Ovary (tissue), 9 donors: ENCODE results near the gene DIP2C. TPM values are rescaled to one million over a fixed set of nuclear protein-coding genes. Genes with fewer than 3 reads are reported as not detected.
A peak's percentile ranks its signal among the peaks of the same experiment; 100 is the strongest.

ENCODE experiments used
- DNase-seq, 5 donors: peaks; one replicate each; pipeline ENCODE4 v3.0.0-alpha.2; 2019 to 2020
- H3K27ac ChIP-seq, 2 donors: fragments of 200-600 bp; one replicate each; pipeline versions ENCODE4 v1.5.1 to v1.8.0; 2019 to 2022
- H3K27me3 ChIP-seq: fragments of 200-600 bp; one replicate; pipeline ENCODE4 v1.8.0; 2022
- H3K36me3 ChIP-seq: fragments of 200-600 bp; sonication (generic); one replicate; pipeline ENCODE4 v1.5.1; 2019
- H3K4me1 ChIP-seq: one replicate; pipeline ENCODE4 v1.8.1; 2013; ENCODE audit warnings: mild to moderate bottlenecking, moderate library complexity; ENCODE audit not compliant: insufficient read depth
- H3K4me3 ChIP-seq: fragments of 200-600 bp; sonication (generic); one replicate; pipeline ENCODE4 v1.5.1; 2017
- H3K9me3 ChIP-seq, 2 donors: fragments of 200-600 bp in 1 of 2; sonication (generic) in 1 of 2; one replicate each; pipeline versions ENCODE4 v1.5.1 to v1.8.1; 2013 to 2019; ENCODE audit warnings: mild to moderate bottlenecking in 1 of 2, moderate library complexity in 1 of 2
- EP300 ChIP-seq: sonication (generic); formaldehyde crosslinking; IDR thresholded peaks from one replicate; pipeline ENCODE4 v1.6.1; 2017; ENCODE audit warnings: antibody characterized with exemption
- POLR2A ChIP-seq: fragments of 450-650 bp; IDR thresholded peaks from one replicate; pipeline ENCODE4 v1.6.1; 2017; ENCODE audit warnings: antibody characterized with exemption, mild to moderate bottlenecking, moderate library complexity
- WGBS, 3 donors: extraction: QIAGEN DNeasy Blood & Tissue Kit in 1 of 3; methylation state at CpG; one replicate each; pipeline versions ENCODE4 v1.1.5 to v1.1.7; 2013 to 2017; 5-methylcytosine and 5-hydroxymethylcytosine counted together
- intact Hi-C, 4 donors: fragments of 100-400 bp; cut with DNase I; formaldehyde crosslinking; loops; one replicate each; pipeline versions ENCODE4 v1.11.0 to v1.15.1; 2022 to 2023
- polyA plus RNA-seq, 2 donors: library from polyadenylated mRNA; stranded (reverse); fragments of 200-250 nt in 1 of 2; fragments of 350-450 nt in 1 of 2; fragmentation: Illumina TruSeq in 1 of 2; extraction: RNeasy Lipid Tissue Mini Kit (QIAGEN cat#74804) in 1 of 2; gene quantifications; one replicate each; pipeline ENCODE4 v1.2.3, GENCODE V29; 2013 to 2014
- total RNA-seq, 7 donors: library from RNA; depleted of rRNA in 2 of 7; stranded (reverse); fragments of >200 nt in 2 of 7; fragmentation: NEBNext Ultra II Directional in 3 of 7; extraction: Animal tissue kit (Norgen Biotek cat#: 25700) in 3 of 7; gene quantifications; one replicate each; pipeline versions ENCODE4 v1.1.0 to v1.2.4, GENCODE V29; 2016 to 2023
- TF ChIP-seq, protein P1 (sequence below), 3 donors: fragments of 450-650 bp in 2 of 3; fragments of 200-600 bp in 1 of 3; IDR thresholded peaks; one replicate each; pipeline versions ENCODE4 v1.5.1 to v1.8.0; 2016 to 2022; ENCODE audit warnings: antibody characterized with exemption in 3 of 3, mild to moderate bottlenecking in 1 of 3
- donor health status: DM: no; HTN: no; CAD: no; lungs with moderate emphysema.
- donor health status: DM: no; HTN: no; CAD: no.
- donor health status: Bipolar disorder and iron deficiency.
- donor health status: DM: yes; HTN: yes; CAD: no.
- donor health status: DM: no; HTN: no; CAD: no.
- donor health status: DM: yes; HTN: yes; CAD: no.

Gene DIP2C
- total and polyA plus RNA-seq, 9 donors = 10.1 to 29.4 (median 22.2) TPM

DNA sequence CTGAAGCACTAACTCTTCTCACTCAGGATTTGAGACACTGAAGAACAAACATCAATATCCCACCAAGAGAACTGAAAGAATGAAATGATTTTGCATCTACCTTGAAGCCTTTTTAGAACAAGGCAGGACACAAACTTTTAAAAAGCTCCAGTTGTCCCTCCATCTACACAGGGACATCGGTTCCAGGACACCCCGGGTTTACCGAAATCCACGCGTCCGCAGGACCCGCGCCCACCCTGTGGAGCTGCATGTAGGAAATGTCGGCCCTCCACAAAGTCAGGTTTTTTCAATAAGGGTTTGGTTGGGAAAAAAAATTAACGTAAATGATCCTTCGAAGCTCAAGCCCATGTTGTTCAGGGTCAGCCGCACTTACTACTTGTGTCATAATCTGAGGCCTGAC, 94.0 kb downstream of the DIP2C start:
- no peaks in the 10 kb centered on the region for H3K36me3 ChIP-seq
- no peaks in the 10 kb centered on the region for H3K27me3 ChIP-seq
- intact Hi-C loops = no loop called here
- H3K27ac ChIP-seq = no peak overlapping the region
- TF ChIP-seq, protein P1, sequence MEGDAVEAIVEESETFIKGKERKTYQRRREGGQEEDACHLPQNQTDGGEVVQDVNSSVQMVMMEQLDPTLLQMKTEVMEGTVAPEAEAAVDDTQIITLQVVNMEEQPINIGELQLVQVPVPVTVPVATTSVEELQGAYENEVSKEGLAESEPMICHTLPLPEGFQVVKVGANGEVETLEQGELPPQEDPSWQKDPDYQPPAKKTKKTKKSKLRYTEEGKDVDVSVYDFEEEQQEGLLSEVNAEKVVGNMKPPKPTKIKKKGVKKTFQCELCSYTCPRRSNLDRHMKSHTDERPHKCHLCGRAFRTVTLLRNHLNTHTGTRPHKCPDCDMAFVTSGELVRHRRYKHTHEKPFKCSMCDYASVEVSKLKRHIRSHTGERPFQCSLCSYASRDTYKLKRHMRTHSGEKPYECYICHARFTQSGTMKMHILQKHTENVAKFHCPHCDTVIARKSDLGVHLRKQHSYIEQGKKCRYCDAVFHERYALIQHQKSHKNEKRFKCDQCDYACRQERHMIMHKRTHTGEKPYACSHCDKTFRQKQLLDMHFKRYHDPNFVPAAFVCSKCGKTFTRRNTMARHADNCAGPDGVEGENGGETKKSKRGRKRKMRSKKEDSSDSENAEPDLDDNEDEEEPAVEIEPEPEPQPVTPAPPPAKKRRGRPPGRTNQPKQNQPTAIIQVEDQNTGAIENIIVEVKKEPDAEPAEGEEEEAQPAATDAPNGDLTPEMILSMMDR (IDR thresholded peaks at IDR 0.05) = no peak
- TF ChIP-seq EP300 = no peak
- H3K9me3 ChIP-seq = no peaks in the 10 kb centered on the region
- H3K4me1 ChIP-seq = peaks cover 3% of the 10 kb centered on the region
- no peak overlapping the region for H3K4me3 ChIP-seq
- WGBS, 3 donors = 96 to 97% (median 97%) methylated on average over 12 of the region's 12 CpGs
- DNase-seq = no peak

DNA sequence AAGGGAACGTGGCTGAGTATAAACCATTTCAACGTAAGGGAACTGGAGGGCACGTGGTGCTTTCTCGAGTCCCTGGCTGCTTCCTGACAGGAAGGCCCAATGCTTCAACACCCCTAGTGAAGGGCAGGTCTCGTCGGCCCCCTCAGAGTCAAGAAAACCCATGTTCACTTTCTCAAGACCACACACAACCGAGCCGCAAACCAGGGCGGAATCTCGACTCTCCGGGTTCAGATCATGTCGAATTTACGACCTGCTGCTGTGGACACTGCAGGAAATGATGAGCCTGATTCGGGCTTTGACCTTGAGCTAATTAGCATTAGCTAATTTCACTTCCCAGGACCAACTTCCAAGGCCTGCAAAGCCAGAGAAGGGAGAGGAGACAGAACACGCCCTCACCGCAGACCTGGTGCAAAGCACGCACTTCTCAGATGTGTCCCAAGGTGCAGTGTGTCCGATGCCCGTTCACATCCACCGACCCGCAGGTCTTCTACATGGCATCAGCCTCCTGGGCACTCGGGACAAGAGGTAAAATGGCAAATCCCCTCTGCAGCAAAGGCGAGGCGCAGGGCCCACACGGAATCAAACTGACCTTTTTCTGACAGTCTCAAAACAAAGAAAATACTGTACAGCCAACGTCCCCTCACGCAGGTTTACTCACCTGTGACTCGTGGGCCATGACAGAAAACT, 94.7 kb downstream of the DIP2C start:
- H3K9me3 ChIP-seq = no peaks in the 10 kb centered on the region
- no peaks in the 10 kb centered on the region for H3K27me3 ChIP-seq
- no peak overlapping the region for H3K4me3 ChIP-seq
- TF ChIP-seq POLR2A (no peak), EP300 (no peak)
- TF ChIP-seq, protein P1 (IDR thresholded peaks at IDR 0.05) = no peak
- peak in 1 of 5 donors; percentile 19 for DNase-seq
- H3K4me1 ChIP-seq = peaks cover 3% of the 10 kb centered on the region
- H3K27ac ChIP-seq = no peak overlapping the region
- 93 to 94% (median 93%) methylated on average over 28 of the region's 28 CpGs for WGBS, 3 donors
- intact Hi-C loops = no loop called here
- H3K36me3 ChIP-seq = no peaks in the 10 kb centered on the region

DNA sequence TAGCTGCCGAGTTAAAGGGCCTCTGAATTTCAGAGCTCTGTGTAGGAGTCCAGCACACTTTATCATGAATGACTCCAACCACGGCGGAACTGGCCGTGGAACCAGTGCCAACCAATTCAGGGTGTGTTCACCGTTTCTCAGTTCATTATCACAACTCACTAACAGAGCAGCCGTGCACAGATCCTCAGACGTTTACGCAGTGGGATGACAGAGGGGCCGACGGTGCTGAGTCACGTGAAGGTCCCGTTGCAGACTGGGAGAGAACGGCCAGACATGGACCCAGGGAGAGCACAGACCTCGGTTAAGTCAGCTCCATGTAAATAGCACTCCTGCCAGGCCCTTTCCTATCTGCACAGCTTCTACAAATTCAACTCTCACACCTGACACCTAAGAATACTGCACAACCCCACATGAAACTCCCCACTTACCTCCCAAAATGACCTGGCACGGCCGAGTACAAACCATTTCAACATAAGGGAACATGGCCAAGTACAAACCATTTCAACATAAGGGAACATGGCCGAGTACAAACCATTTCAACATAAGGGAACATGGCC, 95.5 kb downstream of the DIP2C start:
- intact Hi-C loops = no loop called here
- H3K27ac ChIP-seq = peak overlapping the region in 1 of 2 donors; percentile 21
- WGBS, 3 donors = 23 to 27% (median 25%) methylated on average over 17 of the region's 17 CpGs
- H3K4me3 ChIP-seq = no peak overlapping the region
- H3K4me1 ChIP-seq = peaks cover 3% of the 10 kb centered on the region
- DNase-seq = peak; percentile 67 to 81 (median 74)
- no peaks in the 10 kb centered on the region for H3K36me3 ChIP-seq
- TF ChIP-seq POLR2A (no peak), EP300 (no peak)
- TF ChIP-seq, protein P1 (IDR thresholded peaks at IDR 0.05) = no peak
- no peaks in the 10 kb centered on the region for H3K27me3 ChIP-seq
- H3K9me3 ChIP-seq = no peaks in the 10 kb centered on the region

DNA sequence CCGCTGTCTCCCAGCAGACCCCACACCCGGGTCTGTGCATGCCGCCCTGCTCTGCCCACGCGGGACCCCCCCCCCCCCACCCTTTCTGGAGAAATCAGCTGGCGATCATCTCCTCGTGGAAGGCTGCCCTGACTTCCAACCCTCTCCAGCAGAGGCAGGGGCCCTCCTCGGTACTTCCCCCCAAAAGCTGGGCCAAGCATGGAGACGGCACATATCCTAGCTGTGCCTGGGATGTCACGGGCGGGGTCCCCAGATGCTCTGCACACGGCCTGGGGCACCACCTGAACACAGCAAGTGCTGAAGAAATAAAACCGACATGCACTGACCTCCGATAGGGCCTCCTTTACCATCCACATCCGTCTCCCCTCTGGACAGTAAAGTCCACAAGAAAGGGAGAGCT, 96.0 kb downstream of the DIP2C start:
- Histone ChIP-seq H3K27me3 (no peaks in the 10 kb centered on the region), H3K4me3 (no peak overlapping the region), H3K9me3 (no peaks in the 10 kb centered on the region), H3K4me1 (peaks cover 5% of the 10 kb centered on the region), H3K36me3 (no peaks in the 10 kb centered on the region), H3K27ac (peak overlapping the region in 1 of 2 donors; percentile 21)
- TF ChIP-seq POLR2A = no peak
- peak in 1 of 5 donors; percentile 23 for DNase-seq
- intact Hi-C loops = no loop called here
- WGBS, 3 donors = 61 to 64% (median 61%) methylated on average over 15 of the region's 15 CpGs

DNA sequence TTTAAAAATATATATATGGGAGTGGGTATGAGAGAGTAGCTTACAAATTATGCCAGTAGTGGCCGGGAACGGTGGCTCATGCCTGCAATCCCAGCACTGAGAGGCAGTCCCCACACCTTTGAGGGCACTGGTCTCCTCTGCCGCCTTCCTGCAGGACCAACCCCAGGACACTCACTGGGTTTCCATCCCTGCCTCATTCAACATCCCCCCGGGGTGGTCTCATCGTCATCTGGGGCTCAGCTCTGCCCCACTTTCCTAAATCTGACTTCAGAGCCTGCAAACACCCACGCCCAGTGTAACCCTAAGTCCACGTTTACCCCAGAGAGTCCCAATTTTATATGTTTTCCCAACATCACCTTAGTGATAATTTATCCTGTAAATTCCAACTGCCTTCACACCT, 96.5 kb downstream of the DIP2C start:
- no peaks in the 10 kb centered on the region for H3K9me3 ChIP-seq
- DNase-seq = peak in 1 of 5 donors; percentile 8
- peaks cover 8% of the 10 kb centered on the region for H3K4me1 ChIP-seq
- no peak overlapping the region for H3K27ac ChIP-seq
- intact Hi-C loops = no loop called here
- H3K36me3 ChIP-seq = no peaks in the 10 kb centered on the region
- WGBS, 3 donors = 86 to 88% (median 87%) methylated on average over 7 of the region's 7 CpGs
- no peaks in the 10 kb centered on the region for H3K27me3 ChIP-seq
- no peak overlapping the region for H3K4me3 ChIP-seq
- TF ChIP-seq, protein P1 (IDR thresholded peaks at IDR 0.05) = no peak
- TF ChIP-seq EP300 = no peak
- no peak for TF ChIP-seq POLR2A
